SH-SY5Y (cell line): ENCODE results near the gene GNAI1.

Source experiments
- GATA2 ChIP-seq: IDR thresholded peaks from 2 replicates; pipeline ENCODE4 v1.6.1; 2011; ENCODE audit warnings: mild to moderate bottlenecking, low read depth, low read length
- GATA3 ChIP-seq: IDR thresholded peaks from 2 replicates; pipeline ENCODE4 v1.6.1; 2011; ENCODE audit warnings: low read depth, mild to moderate bottlenecking, low read length, moderate library complexity

GNAI1 gene

DNA sequence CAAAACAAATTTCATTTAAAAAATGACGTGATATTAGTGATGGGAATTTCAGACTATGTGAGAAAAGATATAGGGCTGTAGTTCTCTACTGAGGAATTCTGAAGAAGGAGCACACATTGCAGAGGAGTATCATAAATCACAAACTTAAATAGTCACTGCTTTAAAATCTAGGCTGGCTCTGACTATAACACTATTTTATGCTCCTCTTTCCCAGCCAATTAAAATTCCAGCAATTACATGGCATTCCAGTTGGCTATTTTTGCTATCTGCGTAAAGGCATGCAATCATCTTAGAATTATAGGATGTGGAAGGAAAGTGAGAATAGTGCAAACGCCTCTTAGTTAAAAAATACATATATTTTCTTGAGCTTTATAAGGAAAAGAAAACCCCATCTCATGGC is 123.1 kb downstream of the GNAI1 start:
- TF ChIP-seq GATA2 (no peak), GATA3 (no peak)

GRCh38 chr7:80260606-80261005 is 126.0 kb downstream of the GNAI1 start:
- TF ChIP-seq GATA2 = no peak
- no peak for TF ChIP-seq GATA3

DNA sequence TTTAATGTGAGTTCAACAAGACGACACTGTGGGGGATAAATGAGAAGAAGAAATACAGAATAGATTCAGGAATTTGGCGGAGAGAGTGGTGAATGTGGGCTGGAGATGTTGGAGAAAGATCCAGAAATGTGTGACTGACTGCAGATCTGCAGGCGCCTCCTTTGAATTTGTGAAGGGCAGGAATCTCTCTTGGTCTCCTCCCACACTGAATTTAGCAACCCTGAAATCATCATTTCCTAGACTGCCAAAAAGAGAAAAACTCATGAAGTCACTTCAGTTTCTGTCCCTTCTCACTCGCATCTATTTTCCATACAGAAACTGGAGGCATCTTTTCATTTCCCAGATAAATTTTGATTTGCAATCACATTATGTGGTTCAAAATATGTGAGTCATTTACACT is 128.7 kb downstream of the GNAI1 start:
- TF ChIP-seq GATA2 = no peak
- no peak for TF ChIP-seq GATA3

DNA sequence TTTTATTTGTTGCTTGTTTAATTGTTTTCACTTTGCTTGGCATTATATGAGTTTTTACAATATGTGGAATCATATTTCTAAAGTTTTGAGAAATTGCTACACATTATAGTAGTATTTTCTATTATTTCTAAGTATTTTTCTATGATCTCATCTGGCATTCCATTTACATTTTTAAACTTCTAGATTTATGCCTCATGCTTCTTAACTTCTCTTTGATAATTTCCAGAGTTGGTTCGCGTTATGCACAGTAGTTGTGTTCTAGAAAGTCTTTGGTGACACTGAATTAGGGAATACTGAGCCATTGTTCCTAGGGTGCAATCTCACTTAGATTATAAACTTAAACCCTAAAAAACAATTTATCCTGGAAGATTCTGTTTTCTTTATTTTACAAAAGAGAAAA is 129.2 kb downstream of the GNAI1 start:
- no peak for TF ChIP-seq GATA2
- TF ChIP-seq GATA3 = no peak

GRCh38 chr7:80264769-80265495 is 130.3 kb downstream of the GNAI1 start:
- TF ChIP-seq GATA2 (no peak), GATA3 (no peak)

DNA sequence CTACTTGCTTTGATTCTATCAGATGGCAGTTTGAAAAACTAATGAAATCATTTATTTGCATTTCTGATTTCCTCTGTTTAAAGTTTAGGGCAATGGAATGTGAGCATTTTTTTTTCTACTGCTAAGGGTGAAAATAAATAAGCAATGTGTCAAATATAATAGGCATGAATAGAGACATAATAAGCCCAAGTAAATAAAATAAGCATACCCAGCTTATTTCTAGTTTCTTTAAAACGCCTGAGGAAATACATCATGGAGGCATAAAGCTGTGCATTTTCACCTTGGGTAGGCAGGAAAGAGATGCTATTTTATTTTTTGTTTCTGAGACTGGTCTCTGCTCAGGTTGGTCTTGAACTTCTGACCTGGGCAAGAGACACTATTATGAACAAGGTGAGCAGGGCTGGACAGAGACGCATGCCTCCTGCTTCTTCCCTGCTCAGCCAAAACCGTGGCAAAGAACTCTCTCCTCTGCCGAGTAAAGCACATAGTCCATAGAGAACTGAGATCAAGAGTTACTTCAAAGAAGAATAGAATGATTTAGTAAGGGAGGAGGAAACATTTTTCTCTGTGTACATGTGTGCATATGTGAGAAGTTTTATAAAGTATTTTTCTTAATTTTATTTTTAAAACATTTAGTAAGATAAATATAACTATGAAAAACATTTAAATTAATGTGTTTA is 138.1 kb downstream of the GNAI1 start:
- no peak for TF ChIP-seq GATA3
- no peak for TF ChIP-seq GATA2

GRCh38 chr7:80273327-80273726 is 138.7 kb downstream of the GNAI1 start:
- no peak for TF ChIP-seq GATA2
- no peak for TF ChIP-seq GATA3

DNA sequence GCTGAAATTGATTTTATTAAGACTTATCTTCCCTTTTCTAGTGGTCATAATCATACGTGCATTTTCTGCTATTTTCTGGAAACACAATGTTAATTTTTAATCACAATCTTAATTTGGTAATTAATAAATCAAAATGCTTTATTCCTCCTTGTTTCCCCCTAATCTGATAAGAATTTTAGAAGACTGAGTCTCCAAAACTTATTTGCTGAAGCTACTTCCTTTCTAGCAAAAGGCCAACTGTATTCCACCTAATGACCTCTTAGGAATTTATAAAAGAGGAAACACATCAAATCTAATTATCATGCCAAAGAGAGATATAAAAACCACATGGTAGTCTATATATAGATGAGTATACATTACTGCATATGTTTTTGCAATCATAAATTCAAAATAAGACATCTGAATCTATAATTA is 140.6 kb downstream of the GNAI1 start:
- TF ChIP-seq GATA3 = no peak
- TF ChIP-seq GATA2 = no peak
